DOHH2 (cell line): ENCODE results near the gene WDR91.

Experiments used
- H3F3A ChIP-seq: fragments of 200-600 bp; sonication (generic), shearing (Covaris generic); 2 replicates; pipeline ENCODE4 v1.6.0; 2016; ENCODE audit warnings: antibody characterized with exemption, mild to moderate bottlenecking; ENCODE audit not compliant: control insufficient read depth, insufficient read depth
- H3K27ac ChIP-seq: fragments of 200-600 bp; sonication (generic); 2 replicates; pipeline ENCODE4 v1.5.1; 2014; ENCODE audit warnings: low read depth, mild to moderate bottlenecking, low read length, moderate library complexity
- H3K27me3 ChIP-seq: fragments of 200-600 bp; sonication (generic); 2 replicates; pipeline ENCODE4 v1.6.1; 2014; ENCODE audit warnings: mild to moderate bottlenecking, low read length, mixed read lengths; ENCODE audit not compliant: control insufficient read depth
- H3K36me3 ChIP-seq: fragments of 200-600 bp; sonication (generic); 2 replicates; pipeline ENCODE4 v1.6.1; 2014; ENCODE audit warnings: mild to moderate bottlenecking, low read length, moderate library complexity, mixed read lengths; ENCODE audit not compliant: control insufficient read depth
- H3K4me1 ChIP-seq: fragments of 200-600 bp; sonication (generic); 2 replicates; pipeline ENCODE4 v1.6.1; 2014; ENCODE audit warnings: mild to moderate bottlenecking, low read length, mixed read lengths; ENCODE audit not compliant: control insufficient read depth
- H3K4me2 ChIP-seq: fragments of 200-600 bp; sonication (generic); 2 replicates; pipeline ENCODE4 v1.6.0; 2014; ENCODE audit warnings: mild to moderate bottlenecking, low read length, moderate library complexity
- H3K4me3 ChIP-seq: fragments of 200-600 bp; sonication (generic); 2 replicates; pipeline ENCODE4 v1.5.1; 2014; ENCODE audit warnings: mild to moderate bottlenecking, low read length, mixed read lengths
- H3K79me2 ChIP-seq: fragments of 200-600 bp; sonication (generic); 2 replicates; pipeline ENCODE4 v1.6.1; 2014; ENCODE audit warnings: mild to moderate bottlenecking, low read length, mixed read lengths; ENCODE audit not compliant: control insufficient read depth
- H3K9me2 ChIP-seq: fragments of 200-600 bp; sonication (generic); replicated peaks from 2 replicates; pipeline ENCODE4 v1.6.1; 2014; ENCODE audit warnings: mild to moderate bottlenecking, low read length, mixed read lengths; ENCODE audit not compliant: control insufficient read depth
- H3K9me3 ChIP-seq: fragments of 200-600 bp; sonication (generic); 2 replicates; pipeline ENCODE4 v1.6.1; 2014; ENCODE audit warnings: antibody characterized with exemption, low read length, mixed read lengths; ENCODE audit not compliant: control insufficient read depth, insufficient read depth
- H4K20me1 ChIP-seq: fragments of 200-600 bp; sonication (generic); 2 replicates; pipeline ENCODE4 v1.6.0; 2014; ENCODE audit warnings: low read depth, mild to moderate bottlenecking, antibody characterized with exemption, low read length, moderate library complexity; ENCODE audit not compliant: control insufficient read depth, insufficient read depth
- EZH2phosphoT487 ChIP-seq: fragments of 200-600 bp; sonication (generic); IDR thresholded peaks from 2 replicates; pipeline ENCODE4 v1.6.1; 2017; ENCODE audit warnings: borderline replicate concordance, mild to moderate bottlenecking, antibody characterized with exemption, low read length, moderate library complexity, mixed read lengths
- TF ChIP-seq, protein P1 (sequence below): fragments of 200-600 bp; sonication (generic); IDR thresholded peaks from one replicate; pipeline ENCODE4 v1.5.1; 2014; ENCODE audit warnings: antibody characterized with exemption, mild to moderate bottlenecking, low read depth, low read length; ENCODE audit not compliant: poor library complexity, severe bottlenecking

WDR91 gene

DNA sequence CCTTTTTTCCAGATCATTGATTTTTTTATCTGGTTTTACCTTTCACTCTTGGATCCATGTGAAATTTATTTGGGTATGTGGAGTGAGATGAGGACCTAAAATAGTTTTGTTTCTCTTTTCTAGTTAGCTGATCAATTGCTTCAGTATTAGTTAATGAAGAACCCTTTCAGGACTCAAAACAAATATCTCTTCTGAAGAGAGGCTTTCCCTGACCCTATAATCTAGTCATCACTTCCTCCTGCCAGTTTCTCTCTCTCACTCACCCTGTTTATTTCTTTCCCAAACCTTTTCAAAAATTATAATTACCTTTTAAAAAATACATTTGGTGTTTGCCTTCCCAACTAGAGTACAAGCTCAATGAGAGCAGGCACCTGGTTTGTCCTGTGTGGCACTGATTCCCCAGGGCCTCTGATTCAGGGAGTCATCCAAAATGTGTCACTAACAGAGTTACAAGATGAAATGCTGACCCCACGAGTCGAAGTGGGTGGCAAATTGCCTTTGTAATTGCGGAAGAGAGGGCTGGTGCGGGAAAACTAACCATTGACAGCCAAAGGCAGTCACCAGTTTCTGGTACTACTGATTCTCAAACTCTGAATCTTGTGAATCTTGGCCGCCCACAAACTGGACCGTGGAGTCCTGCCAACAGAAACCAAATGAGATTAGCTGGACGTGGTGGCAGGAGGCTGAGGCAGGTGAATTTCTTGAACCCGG, 61.1 kb downstream of the WDR91 start:
- H3K9me3 ChIP-seq: no peaks in the 10 kb centered on the region
- no peaks in the 10 kb centered on the region for H3K36me3 ChIP-seq
- no peak overlapping the region for H3K27ac ChIP-seq
- H3K27me3 ChIP-seq: no peaks in the 10 kb centered on the region
- H3K9me2 ChIP-seq: no peaks in the 10 kb centered on the region
- peaks cover 20% of the 10 kb centered on the region for H3K4me1 ChIP-seq
- no peak for TF ChIP-seq EZH2phosphoT487
- TF ChIP-seq, protein P1, sequence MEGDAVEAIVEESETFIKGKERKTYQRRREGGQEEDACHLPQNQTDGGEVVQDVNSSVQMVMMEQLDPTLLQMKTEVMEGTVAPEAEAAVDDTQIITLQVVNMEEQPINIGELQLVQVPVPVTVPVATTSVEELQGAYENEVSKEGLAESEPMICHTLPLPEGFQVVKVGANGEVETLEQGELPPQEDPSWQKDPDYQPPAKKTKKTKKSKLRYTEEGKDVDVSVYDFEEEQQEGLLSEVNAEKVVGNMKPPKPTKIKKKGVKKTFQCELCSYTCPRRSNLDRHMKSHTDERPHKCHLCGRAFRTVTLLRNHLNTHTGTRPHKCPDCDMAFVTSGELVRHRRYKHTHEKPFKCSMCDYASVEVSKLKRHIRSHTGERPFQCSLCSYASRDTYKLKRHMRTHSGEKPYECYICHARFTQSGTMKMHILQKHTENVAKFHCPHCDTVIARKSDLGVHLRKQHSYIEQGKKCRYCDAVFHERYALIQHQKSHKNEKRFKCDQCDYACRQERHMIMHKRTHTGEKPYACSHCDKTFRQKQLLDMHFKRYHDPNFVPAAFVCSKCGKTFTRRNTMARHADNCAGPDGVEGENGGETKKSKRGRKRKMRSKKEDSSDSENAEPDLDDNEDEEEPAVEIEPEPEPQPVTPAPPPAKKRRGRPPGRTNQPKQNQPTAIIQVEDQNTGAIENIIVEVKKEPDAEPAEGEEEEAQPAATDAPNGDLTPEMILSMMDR: no peak
- no peak overlapping the region for H3K4me2 ChIP-seq
- no peaks in the 10 kb centered on the region for H4K20me1 ChIP-seq
- no peak overlapping the region for H3K4me3 ChIP-seq
- no peaks in the 10 kb centered on the region for H3K79me2 ChIP-seq
- no peaks in the 10 kb centered on the region for H3F3A ChIP-seq

DNA sequence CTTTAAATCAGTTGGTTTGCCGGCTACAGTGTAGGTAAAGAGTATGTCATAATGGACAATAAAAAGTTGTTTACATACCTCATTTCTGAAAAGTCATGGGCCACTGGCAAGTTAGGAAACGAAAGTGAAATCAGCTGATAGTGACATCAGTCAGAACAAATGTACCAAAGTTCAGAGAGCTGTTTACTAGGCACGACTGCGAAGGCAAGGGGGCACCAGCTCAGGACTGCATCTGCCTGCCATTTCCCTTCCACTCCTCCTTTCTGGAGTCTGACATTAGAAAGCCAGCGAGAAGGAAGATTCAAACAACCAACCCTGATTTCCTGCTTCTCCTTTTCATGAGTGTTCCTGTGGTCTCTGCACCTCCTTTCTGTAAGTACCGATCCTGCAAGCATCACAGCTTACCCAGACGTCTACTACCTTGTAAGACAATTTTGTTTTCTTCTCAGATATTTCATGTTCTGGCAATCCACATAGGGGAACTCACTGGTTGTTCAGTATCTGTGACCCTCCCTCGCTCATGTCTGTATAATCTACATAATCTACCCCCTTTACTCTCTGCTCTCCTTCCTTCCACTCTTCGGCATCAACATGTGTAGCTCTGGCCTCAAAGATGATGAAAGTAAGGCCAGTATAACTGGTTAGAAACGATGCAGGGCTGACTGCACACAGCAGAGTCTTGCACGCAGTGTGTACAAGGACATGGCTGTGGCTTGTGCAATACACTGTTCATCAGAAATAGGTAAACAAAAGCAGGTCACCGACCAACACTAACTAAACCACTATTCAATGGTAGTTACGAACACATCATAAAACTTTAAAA, 63.2 kb downstream of the WDR91 start, which contains the start of gene TMEM140:
TMEM140 (plus strand) TSS at position 174 of the 823 bp plus-strand sequence. CDS start 16,370 bp downstream, outside the sequence.
- no peaks in the 10 kb centered on the region for H3K9me3 ChIP-seq
- H3K4me3 ChIP-seq: peak within 1 kb of the TSS; percentile 67
- H3K27me3 ChIP-seq: no peaks in the 10 kb centered on the region
- no peaks in the 10 kb centered on the region for H3F3A ChIP-seq
- H3K36me3 ChIP-seq: no peaks in the 10 kb centered on the region
- H3K27ac ChIP-seq: no peak within 1 kb of the TSS
- no peaks in the 10 kb centered on the region for H3K79me2 ChIP-seq
- H3K4me1 ChIP-seq: peaks cover 20% of the 10 kb centered on the region
- no peaks in the 10 kb centered on the region for H4K20me1 ChIP-seq
- TF ChIP-seq, protein P1: no peak
- TF ChIP-seq EZH2phosphoT487: no peak
- H3K9me2 ChIP-seq: no peaks in the 10 kb centered on the region
- H3K4me2 ChIP-seq: peak within 1 kb of the TSS; percentile 76

DNA sequence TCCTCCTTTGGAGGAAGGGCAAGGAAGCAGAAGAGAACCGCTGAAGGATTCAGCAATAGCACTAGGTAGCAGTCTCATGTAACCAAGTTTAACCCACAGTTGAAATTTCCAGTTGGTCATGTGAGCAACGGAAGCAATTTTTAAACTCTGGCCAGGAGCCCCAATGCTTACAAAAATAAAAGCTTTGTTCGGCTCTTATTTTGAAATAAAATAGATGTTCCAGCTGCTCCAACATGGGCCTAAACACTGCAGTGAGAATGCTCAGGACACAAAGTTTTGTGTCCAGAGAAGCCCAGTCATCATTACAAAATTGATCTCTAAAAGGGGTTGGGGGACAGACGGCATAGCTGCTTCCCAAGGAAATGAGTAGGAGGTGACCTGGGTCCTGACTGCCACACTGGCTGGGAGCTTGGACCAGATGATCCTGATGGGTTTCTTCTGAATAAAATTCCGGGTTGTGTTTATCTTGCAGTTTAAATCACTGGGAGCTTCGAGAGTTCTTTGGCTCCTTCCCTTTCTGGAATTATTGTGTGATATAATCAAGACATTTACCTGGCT, 63.9 kb downstream of the WDR91 start:
- Histone ChIP-seq H3K27ac (no peak overlapping the region), H3K4me3 (peak overlapping the region; percentile 67), H3K9me3 (no peaks in the 10 kb centered on the region), H3K4me1 (peaks cover 20% of the 10 kb centered on the region), H3K4me2 (peak overlapping the region; percentile 76), H3K27me3 (no peaks in the 10 kb centered on the region), H3F3A (no peaks in the 10 kb centered on the region), H3K36me3 (no peaks in the 10 kb centered on the region), H3K9me2 (no peaks in the 10 kb centered on the region), H4K20me1 (no peaks in the 10 kb centered on the region), H3K79me2 (no peaks in the 10 kb centered on the region)
- TF ChIP-seq, protein P1: no peak
- TF ChIP-seq EZH2phosphoT487: no peak
